GM06990 (cell line): ENCODE results near the gene EXOC8.
A peak's percentile ranks its signal among the peaks of the same experiment; 100 is the strongest.

Experiments used
- DNase-seq: peaks from one replicate; pipeline ENCODE4 v3.0.0-alpha.2; 2011; ENCODE audit not compliant: insufficient read length; ENCODE audit errors: extremely low read depth
- H3K27me3 ChIP-seq: replicated peaks from 2 replicates; pipeline ENCODE4 v1.6.0; 2011; ENCODE audit warnings: low read length; ENCODE audit not compliant: control insufficient read depth, insufficient read depth
- H3K36me3 ChIP-seq: 2 replicates; pipeline ENCODE4 v1.5.1; 2011; ENCODE audit warnings: low read length; ENCODE audit not compliant: control insufficient read depth, insufficient read depth
- H3K4me3 ChIP-seq: replicated peaks from 2 replicates; pipeline ENCODE4 v1.5.1; 2011; ENCODE audit warnings: low read depth, mild to moderate bottlenecking, control low read depth, low read length
- CTCF ChIP-seq: IDR thresholded peaks from 2 replicates; pipeline ENCODE4 v1.5.1; 2011; ENCODE audit warnings: low read length, control low read depth, mild to moderate bottlenecking, inconsistent platforms; ENCODE audit not compliant: insufficient read depth, poor library complexity, severe bottlenecking

The EXOC8 gene

GRCh38 chr1:231318568-231318967, 19.1 kb downstream of the EXOC8 start:
- Histone ChIP-seq H3K27me3 (no peaks in the 10 kb centered on the region), H3K36me3 (no peaks in the 10 kb centered on the region), H3K4me3 (no peak overlapping the region)
- no peak for DNase-seq
- no peak for TF ChIP-seq CTCF

- no peak for DNase-seq
- Histone ChIP-seq H3K36me3 (no peaks in the 10 kb centered on the region), H3K4me3 (no peak overlapping the region), H3K27me3 (no peaks in the 10 kb centered on the region)
- TF ChIP-seq CTCF, result no peak
Observed at GRCh38 chr1:231318015-231318355, 19.7 kb downstream of the EXOC8 start.

- Histone ChIP-seq H3K36me3 (no peaks in the 10 kb centered on the region), H3K4me3 (no peak overlapping the region), H3K27me3 (no peaks in the 10 kb centered on the region)
- no peak for TF ChIP-seq CTCF
- DNase-seq, result no peak
Observed at GRCh38 chr1:231317306-231318014, 20.2 kb downstream of the EXOC8 start.

- peak; percentile 80 for TF ChIP-seq CTCF
- peak; percentile 61 for DNase-seq
- H3K27me3 ChIP-seq, result no peaks in the 10 kb centered on the region
- H3K36me3 ChIP-seq, result no peaks in the 10 kb centered on the region
- no peak overlapping the region for H3K4me3 ChIP-seq
Observed at GRCh38 chr1:231315887-231316286, 21.8 kb downstream of the EXOC8 start.

GRCh38 chr1:231313661-231314060, 24.0 kb downstream of the EXOC8 start:
- DNase-seq, result no peak
- no peaks in the 10 kb centered on the region for H3K36me3 ChIP-seq
- H3K27me3 ChIP-seq, result no peaks in the 10 kb centered on the region
- no peak for TF ChIP-seq CTCF
- no peak overlapping the region for H3K4me3 ChIP-seq

- Histone ChIP-seq H3K36me3 (no peaks in the 10 kb centered on the region), H3K27me3 (no peaks in the 10 kb centered on the region), H3K4me3 (no peak overlapping the region)
- no peak for DNase-seq
- no peak for TF ChIP-seq CTCF
Observed at GRCh38 chr1:231312432-231312788, 25.2 kb downstream of the EXOC8 start.
